LHCN-M2 (cell line): ENCODE measurements around the gene ZNF236. TPM values are rescaled to one million over a fixed set of nuclear protein-coding genes. Genes with fewer than 3 reads are reported as not detected.
"Not testable (repeated sequence)": the region's sequence is repeated elsewhere in the genome, so short reads cannot be mapped to it uniquely, and the experiment has no call there.

Source experiments
- DNase-seq: peaks from one replicate; pipeline ENCODE4 v3.0.0-alpha.2; 2012; ENCODE audit warnings: low read depth
- total RNA-seq: library from RNA; depleted of rRNA; stranded (reverse); fragments of >200 nt; gene quantifications from 2 replicates; pipeline ENCODE4 v1.2.3, GENCODE V29; 2014

The ZNF236 gene
- total RNA-seq, 1 experiment from 2014 or later, result 6.4 TPM

DNA sequence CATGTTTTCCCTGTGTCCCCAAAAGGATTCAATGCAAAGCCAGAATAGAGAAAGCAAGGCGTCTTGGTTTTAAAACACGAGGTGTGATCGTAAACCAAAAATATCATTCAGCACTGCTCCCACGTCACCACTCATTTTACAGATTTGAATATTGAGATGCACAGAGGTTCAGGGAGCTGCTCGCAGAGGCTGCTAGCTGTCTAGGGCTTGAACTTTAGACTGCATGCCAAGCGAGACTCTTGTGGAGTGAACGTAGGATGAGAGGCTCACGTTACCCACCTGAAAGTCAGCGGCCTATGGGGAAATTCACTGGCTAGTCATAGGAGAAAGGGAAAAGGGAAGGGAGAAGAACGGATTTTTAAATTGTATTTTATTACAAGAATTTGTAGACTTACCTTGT is 180.1 kb downstream of the ZNF236 start:
- DNase-seq, result no peak

- DNase-seq, result no peak
Observed at GRCh38 chr18:77003316-77003715, 181.0 kb downstream of the ZNF236 start.

GRCh38 chr18:77004555-77005380 is 182.4 kb downstream of the ZNF236 start:
- DNase-seq, result no peak

- no peak for DNase-seq
Observed at GRCh38 chr18:77005651-77006195, 183.4 kb downstream of the ZNF236 start.

- no peak for DNase-seq
Observed at GRCh38 chr18:77006305-77007175, 184.2 kb downstream of the ZNF236 start.

DNA sequence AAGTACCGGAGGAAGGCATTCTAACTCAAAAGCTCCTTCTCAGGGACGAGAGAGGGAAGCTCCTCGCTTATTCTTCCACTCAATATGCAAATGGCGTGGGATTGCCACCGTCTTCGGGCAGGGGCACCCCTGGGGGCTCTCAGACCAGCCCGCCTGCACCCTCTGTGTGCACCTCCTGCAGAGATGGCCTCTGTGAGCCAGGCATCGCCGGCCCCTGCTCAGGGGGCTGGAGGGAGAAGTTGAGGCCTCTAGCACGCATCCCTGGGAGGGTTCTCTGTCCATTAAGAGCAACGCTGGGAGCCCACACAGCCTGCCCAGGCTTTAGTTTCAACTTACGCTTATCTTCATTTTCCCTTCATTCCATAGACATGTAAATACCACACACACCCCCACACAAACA is 184.9 kb downstream of the ZNF236 start:
- DNase-seq, result no peak

DNA sequence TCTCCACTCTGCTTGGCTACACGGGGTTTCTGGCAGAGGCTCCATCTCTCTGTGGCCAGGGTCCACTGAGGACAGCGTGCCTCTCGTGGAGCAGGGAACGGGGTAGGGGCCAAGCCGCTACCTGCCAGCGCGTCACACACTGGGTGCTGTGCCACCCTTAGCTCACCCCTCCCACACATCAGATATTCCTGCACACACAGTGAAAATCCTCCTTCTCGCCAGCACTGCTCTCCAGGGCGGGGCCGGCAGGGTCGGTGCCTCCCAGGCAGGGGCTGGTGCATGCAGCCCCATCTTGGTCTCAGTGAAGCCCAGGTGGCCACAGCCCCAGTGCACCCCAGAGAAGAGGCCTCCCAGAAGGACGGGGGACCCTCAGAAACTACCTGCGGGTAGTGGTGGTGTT is 185.6 kb downstream of the ZNF236 start:
- DNase-seq, result no peak

GRCh38 chr18:77008576-77009315 is 186.4 kb downstream of the ZNF236 start:
- DNase-seq, result no peak

- no peak for DNase-seq
Observed at GRCh38 chr18:77009675-77010074, 187.3 kb downstream of the ZNF236 start.

DNA sequence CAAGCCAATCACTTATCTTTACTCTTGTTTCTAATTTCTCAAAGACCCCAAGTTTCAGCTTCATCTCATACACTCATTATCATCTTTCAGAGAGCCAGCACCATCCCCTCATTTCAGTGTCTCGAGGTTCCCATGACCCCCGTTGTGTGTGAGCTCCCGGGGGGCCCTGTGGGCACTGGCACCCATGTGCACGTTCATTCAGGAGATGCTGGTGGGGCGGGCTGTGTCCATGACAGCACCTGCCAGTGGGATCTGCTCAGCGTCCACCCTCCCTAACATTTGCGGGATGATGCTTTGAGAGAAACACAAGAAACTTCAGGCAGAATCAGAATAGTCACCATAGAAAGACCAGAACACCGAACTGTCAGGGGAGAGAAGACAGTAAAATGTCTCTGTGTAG is 189.8 kb downstream of the ZNF236 start:
- no peak for DNase-seq

GRCh38 chr18:77012806-77013541 is 190.6 kb downstream of the ZNF236 start:
- no peak for DNase-seq

DNA sequence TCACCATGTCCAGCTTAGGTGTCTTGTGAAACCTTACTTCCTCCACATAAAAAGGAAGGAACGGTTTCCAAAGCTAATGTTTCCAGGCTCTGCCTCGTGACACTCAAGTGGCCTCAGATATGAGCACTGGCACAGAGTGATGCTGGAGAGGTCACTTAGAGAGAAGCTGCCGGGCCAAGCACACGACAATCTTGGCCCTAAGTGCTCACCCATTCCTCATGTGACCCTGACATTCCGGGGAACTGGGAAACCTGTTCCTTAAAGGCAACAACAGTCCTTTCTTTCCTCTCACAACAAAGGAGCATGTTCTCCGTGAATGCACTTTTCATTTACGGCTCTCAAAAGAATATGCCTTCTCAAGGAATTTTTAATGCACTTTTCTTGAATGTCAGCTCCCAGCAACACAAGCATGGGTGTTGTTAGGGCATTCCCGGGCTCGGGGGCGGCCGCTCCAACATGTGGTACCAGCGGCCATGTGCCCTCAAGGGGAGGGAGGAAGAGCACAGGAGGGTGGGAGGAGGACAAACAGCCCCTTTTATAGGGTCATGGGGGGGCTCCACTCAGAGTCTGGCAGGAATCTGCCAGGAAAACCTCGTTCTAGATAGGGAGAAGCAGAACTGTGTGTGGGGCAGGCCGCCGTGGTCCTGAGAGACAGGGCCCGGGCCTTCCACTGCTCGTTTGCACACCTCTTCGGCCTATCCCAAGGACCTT is 191.6 kb downstream of the ZNF236 start:
- no peak for DNase-seq

DNA sequence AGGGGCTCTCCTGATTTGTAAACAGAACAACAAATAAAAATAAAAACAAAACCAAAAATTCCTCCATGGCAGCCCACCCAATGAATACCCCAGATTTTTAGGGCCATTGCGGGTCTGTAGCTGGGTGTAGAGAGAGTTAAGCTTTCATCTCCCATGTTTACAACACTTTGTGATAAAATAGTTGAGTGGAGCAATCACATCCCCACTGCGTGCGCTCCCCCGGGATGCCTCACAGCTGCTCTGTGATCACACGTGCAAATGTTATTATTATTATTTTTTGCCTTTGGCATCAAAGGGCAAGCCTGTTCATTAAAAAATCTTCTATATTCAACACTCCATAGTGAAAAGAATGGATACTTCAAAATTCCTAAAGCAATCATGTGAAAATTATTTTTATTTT is 192.2 kb downstream of the ZNF236 start:
- DNase-seq, result no peak

DNA sequence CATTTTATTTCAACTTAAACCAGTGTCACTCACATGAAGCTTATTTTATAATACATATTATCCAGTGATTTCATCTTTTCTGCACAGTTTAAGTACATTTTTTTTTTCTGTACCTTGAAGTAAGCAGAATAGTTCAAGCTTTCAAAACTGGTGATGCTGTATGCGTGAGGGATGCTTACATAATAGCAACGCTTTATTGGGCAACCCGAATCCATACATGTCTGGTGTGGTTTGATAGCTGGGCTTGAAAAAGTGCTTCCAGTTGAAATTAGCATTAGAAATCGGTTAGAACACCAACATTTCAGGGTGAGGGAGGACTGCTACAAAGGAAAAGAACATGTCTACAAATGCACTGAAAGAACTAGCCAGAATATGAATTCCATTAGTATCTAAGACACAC is 192.8 kb downstream of the ZNF236 start:
- no peak for DNase-seq

- no peak for DNase-seq
Observed at GRCh38 chr18:77015771-77016710, 193.7 kb downstream of the ZNF236 start.

DNA sequence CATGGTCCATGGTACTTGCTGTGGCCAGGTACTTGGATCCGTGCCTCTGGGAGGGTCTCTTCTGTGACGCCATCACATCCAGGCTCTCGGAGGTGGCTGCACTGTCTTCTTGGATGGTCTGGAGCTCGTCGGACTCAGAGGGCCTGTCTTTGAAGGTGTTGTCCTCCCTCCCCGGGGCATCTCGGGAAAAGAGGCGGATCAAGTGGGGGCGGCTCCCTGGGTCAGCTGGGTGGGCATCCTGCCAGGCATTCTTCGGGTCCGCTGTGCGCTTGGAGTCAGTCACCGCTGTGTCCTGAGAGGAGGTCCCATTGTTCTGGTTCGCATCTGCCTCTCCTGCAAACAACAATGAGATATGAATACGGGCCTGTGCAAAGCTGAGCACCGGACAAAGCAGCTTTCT is 194.6 kb downstream of the ZNF236 start:
- DNase-seq, result no peak

DNA sequence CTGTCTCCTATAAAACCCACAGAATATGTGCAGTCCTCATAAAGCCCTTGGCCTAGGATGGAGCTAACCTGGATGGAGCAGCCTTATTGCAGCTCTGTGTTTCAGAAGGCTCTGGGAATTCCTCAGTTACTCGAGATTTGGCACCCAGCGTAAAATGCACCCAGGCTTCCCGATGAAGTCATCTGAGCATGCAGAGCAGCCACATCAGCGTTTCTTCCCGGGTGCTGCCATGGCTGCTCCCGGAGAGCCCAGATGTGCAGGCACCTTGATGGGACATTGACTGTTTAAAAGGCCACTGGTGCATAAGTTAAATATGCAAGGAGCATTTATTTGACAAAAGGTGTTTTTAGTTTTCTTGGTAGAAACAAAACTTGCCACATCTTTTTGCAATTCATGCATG is 195.0 kb downstream of the ZNF236 start:
- no peak for DNase-seq

GRCh38 chr18:77018650-77019049 is 196.3 kb downstream of the ZNF236 start:
- DNase-seq, result not testable (repeated sequence)

DNA sequence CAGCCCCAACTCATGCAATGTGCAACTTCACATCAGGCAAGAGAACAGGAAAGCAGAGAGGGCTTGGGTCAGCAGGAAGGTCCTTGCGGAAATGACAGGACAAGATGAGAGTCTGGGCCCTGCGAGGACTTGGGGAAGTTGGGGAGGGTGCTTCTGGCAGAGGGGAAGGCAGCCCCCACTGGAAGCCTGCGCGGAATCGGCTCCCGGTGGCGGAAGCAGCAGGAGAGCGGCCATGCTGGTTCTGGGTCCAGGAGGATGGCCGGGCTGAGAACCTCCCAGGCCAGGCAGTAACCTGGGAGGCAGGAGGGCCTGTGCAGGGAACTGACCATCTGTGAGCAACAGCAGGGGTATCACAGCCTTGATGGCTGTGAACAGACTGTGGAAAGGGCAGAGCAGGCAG is 197.3 kb downstream of the ZNF236 start:
- no peak for DNase-seq
